Endodermal cell (in vitro differentiated cells): ENCODE results near the gene TRPV4. TPM values are rescaled to one million over a fixed set of nuclear protein-coding genes. Genes with fewer than 3 reads are reported as not detected.

Experiments
- DNase-seq: peaks from one replicate; pipeline ENCODE4 v3.0.0-alpha.2; 2017
- H3K27ac ChIP-seq: 2 replicates; pipeline ENCODE4 v1.5.1; 2013; ENCODE audit warnings: mild to moderate bottlenecking, low read depth, low read length, moderate library complexity
- H3K27me3 ChIP-seq: 2 replicates; pipeline ENCODE4 v1.6.1; 2013; ENCODE audit warnings: mild to moderate bottlenecking, low read length, moderate library complexity; ENCODE audit not compliant: insufficient read depth, control insufficient read depth, poor library complexity, severe bottlenecking
- H3K36me3 ChIP-seq: 2 replicates; pipeline ENCODE4 v1.7.0; 2013; ENCODE audit warnings: mild to moderate bottlenecking, low read length, moderate library complexity; ENCODE audit not compliant: control insufficient read depth, insufficient read depth
- H3K4me1 ChIP-seq: one replicate; pipeline ENCODE4 v1.7.0; 2013; ENCODE audit warnings: low read length; ENCODE audit not compliant: control insufficient read depth, insufficient read depth
- H3K4me3 ChIP-seq: 2 replicates; pipeline ENCODE4 v1.5.1; 2013; ENCODE audit warnings: mild to moderate bottlenecking, low read length, moderate library complexity
- H3K9ac ChIP-seq: 2 replicates; pipeline ENCODE4 v1.6.1; 2013; ENCODE audit warnings: mild to moderate bottlenecking, low read length, moderate library complexity; ENCODE audit not compliant: poor library complexity, severe bottlenecking; ENCODE audit errors: extremely low read depth
- H3K9me3 ChIP-seq: 2 replicates; pipeline ENCODE4 v1.6.1; 2013; ENCODE audit warnings: mild to moderate bottlenecking, low read length, moderate library complexity; ENCODE audit not compliant: control insufficient read depth
- H3K27ac Mint-ChIP-seq: 2 replicates; pipeline ENCODE4 v1.8.0; 2020; ENCODE audit warnings: mixed read lengths
- H3K27me3 Mint-ChIP-seq: 2 replicates; pipeline ENCODE4 v1.8.0; 2021; ENCODE audit warnings: mild to moderate bottlenecking, mixed read lengths; ENCODE audit not compliant: insufficient read depth
- H3K36me3 Mint-ChIP-seq: 2 replicates; pipeline ENCODE4 v1.8.0; 2020; ENCODE audit warnings: low read depth, mixed read lengths
- H3K4me1 Mint-ChIP-seq: 2 replicates; pipeline ENCODE4 v1.8.0; 2020; ENCODE audit warnings: mixed read lengths
- H3K4me3 Mint-ChIP-seq: 2 replicates; pipeline ENCODE4 v1.8.0; 2020; ENCODE audit warnings: mild to moderate bottlenecking, moderate library complexity, mixed read lengths
- H3K9me3 Mint-ChIP-seq: 2 replicates; pipeline ENCODE4 v1.8.0; 2020; ENCODE audit warnings: mild to moderate bottlenecking, mixed read lengths
- CTCF ChIP-seq: fragments of 200-600 bp; sonication (generic); conservative IDR thresholded peaks from 2 replicates; pipeline ENCODE4 v1.5.0; 2021; ENCODE audit warnings: antibody characterized with exemption, mild to moderate bottlenecking
- WGBS, 2 experiments: methylation state at CpG; one replicate each; pipeline versions ENCODE4 v1.1.5 to v1.1.7; 2013; ENCODE audit warnings: missing lambda C conversion rate in 2 of 2, mixed read lengths in 1 of 2; ENCODE audit not compliant: insufficient coverage in 1 of 2, insufficient read length in 1 of 2; 5-methylcytosine and 5-hydroxymethylcytosine counted together
- long read RNA-seq, 4 experiments: library from polyadenylated mRNA in 2 of 4; library from RNA in 1 of 4; library from capped mRNA in 1 of 4; stranded (forward) in 3 of 4; unstranded in 1 of 4; transcript quantifications; one replicate each; pipeline ENCODE4 v2.0.0, GENCODE V29; 2020 to 2021; ENCODE audit warnings: inconsistent platforms in 1 of 4
- polyA plus RNA-seq, 2 experiments: library from polyadenylated mRNA; stranded (reverse); fragments of 50-300 nt; gene quantifications; one replicate each; pipeline ENCODE4 v1.2.3, GENCODE V29; 2013
- total RNA-seq, 2 donors: library from RNA; stranded (reverse); fragmentation: NEBNext Ultra II Directional in 1 of 2; extraction: Animal tissue kit (Norgen Biotek cat#: 25700) in 1 of 2; gene quantifications; 2 replicates in 1 of 2; 3 replicates in 1 of 2; pipeline ENCODE4 v1.2.1, GENCODE V29; 2021

TRPV4 gene
- total RNA-seq = 10 to 100 TPM; 14.0 to 14.2 TPM
- 2.4 TPM for polyA plus RNA-seq (2013, experiment 1 of 2)
- 2.6 TPM for polyA plus RNA-seq (2013, experiment 2 of 2)
- long read RNA-seq, experiment 1, partial matches to known transcripts = 4 of 6 reads
- long read RNA-seq, experiment 1, other reads (novel, unspliced or antisense) = 1 of 6 reads
- long read RNA-seq, experiment 2, transcript TRPV4-201 (16 exons, 3,233 nt) = major isoform, 15 of 28 reads
- long read RNA-seq, experiment 2, partial matches to known transcripts = 2 of 28 reads
- long read RNA-seq, experiment 2, other reads (novel, unspliced or antisense) = 11 of 28 reads
- long read RNA-seq, experiment 3, transcript TRPV4-201 (16 exons, 3,233 nt) = major isoform, 27 of 45 reads
- long read RNA-seq, experiment 3, partial matches to known transcripts = 8 of 45 reads
- long read RNA-seq, experiment 3, other reads (novel, unspliced or antisense) = 9 of 45 reads
- long read RNA-seq, experiment 4, partial matches to known transcripts = 2 of 3 reads
- long read RNA-seq, experiment 4, other reads (novel, unspliced or antisense) = 1 of 3 reads

GRCh38 chr12:109833307-109834189 lies at the start of gene TRPV4:
TSS of gene TRPV4 (minus strand) at chr12:109833398. CDS start at chr12:109814796, 18,602 bp downstream.
- H3K36me3 Mint-ChIP-seq = no peaks in the 10 kb centered on the region
- Histone ChIP-seq H3K27me3 (no peaks in the 10 kb centered on the region), H3K9me3 (no peaks in the 10 kb centered on the region), H3K36me3 (no peaks in the 10 kb centered on the region), H3K27ac (no peak within 1 kb of the TSS), H3K4me1 (no peaks in the 10 kb centered on the region), H3K4me3 (peak within 1 kb of the TSS; percentile 79), H3K9ac (peak within 1 kb of the TSS; percentile 25)
- no peak for TF ChIP-seq CTCF
- peaks cover 13% of the 10 kb centered on the region for H3K4me1 Mint-ChIP-seq
- peak within 1 kb of the TSS; percentile 64 for H3K4me3 Mint-ChIP-seq
- 28 to 62% methylated on average over 25 to 67 of the region's 67 CpGs for WGBS, 2 experiments
- DNase-seq = peak; percentile 88
- no peaks in the 10 kb centered on the region for H3K9me3 Mint-ChIP-seq
- peak within 1 kb of the TSS; percentile 16 for H3K27ac Mint-ChIP-seq
- no peaks in the 10 kb centered on the region for H3K27me3 Mint-ChIP-seq

GRCh38 chr12:109881752-109882151 lies 48.6 kb upstream of the TRPV4 start:
- no peak overlapping the region for H3K9ac ChIP-seq
- no peaks in the 10 kb centered on the region for H3K9me3 Mint-ChIP-seq
- WGBS, 2 experiments = 87 to 94% methylated on average over 2 of the region's 2 CpGs
- H3K27ac ChIP-seq = no peak overlapping the region
- peaks cover 4% of the 10 kb centered on the region for H3K4me1 ChIP-seq
- no peak for TF ChIP-seq CTCF
- H3K9me3 ChIP-seq = no peaks in the 10 kb centered on the region
- no peaks in the 10 kb centered on the region for H3K27me3 ChIP-seq
- peaks cover 42% of the 10 kb centered on the region for H3K4me1 Mint-ChIP-seq
- no peak overlapping the region for H3K4me3 Mint-ChIP-seq
- H3K36me3 Mint-ChIP-seq = no peaks in the 10 kb centered on the region
- peak overlapping the region; percentile 94 for H3K27ac Mint-ChIP-seq
- no peak overlapping the region for H3K4me3 ChIP-seq
- DNase-seq = peak; percentile 80
- H3K27me3 Mint-ChIP-seq = no peaks in the 10 kb centered on the region
- no peaks in the 10 kb centered on the region for H3K36me3 ChIP-seq

GRCh38 chr12:109880938-109881337 lies 47.7 kb upstream of the TRPV4 start:
- Mint-ChIP-seq H3K27ac (peak overlapping the region; percentile 94), H3K36me3 (no peaks in the 10 kb centered on the region), H3K4me3 (peak overlapping the region; percentile 91), H3K4me1 (peaks cover 42% of the 10 kb centered on the region), H3K9me3 (no peaks in the 10 kb centered on the region), H3K27me3 (no peaks in the 10 kb centered on the region)
- H3K4me1 ChIP-seq = peaks cover 4% of the 10 kb centered on the region
- H3K4me3 ChIP-seq = peak overlapping the region; percentile 82
- no peak for DNase-seq
- H3K9ac ChIP-seq = no peak overlapping the region
- TF ChIP-seq CTCF = no peak
- no peaks in the 10 kb centered on the region for H3K27me3 ChIP-seq
- WGBS, 2 experiments = 2 to 7% methylated on average over 8 to 9 of the region's 9 CpGs
- no peaks in the 10 kb centered on the region for H3K9me3 ChIP-seq
- no peaks in the 10 kb centered on the region for H3K36me3 ChIP-seq
- no peak overlapping the region for H3K27ac ChIP-seq
